ENCODE data around the gene ENTHD1. TPM values are rescaled to one million over a fixed set of nuclear protein-coding genes. Genes with fewer than 3 reads are reported as not detected.

Gene ENTHD1
- total RNA-seq, 1 experiment from 2014 or later, result not detected

DNA sequence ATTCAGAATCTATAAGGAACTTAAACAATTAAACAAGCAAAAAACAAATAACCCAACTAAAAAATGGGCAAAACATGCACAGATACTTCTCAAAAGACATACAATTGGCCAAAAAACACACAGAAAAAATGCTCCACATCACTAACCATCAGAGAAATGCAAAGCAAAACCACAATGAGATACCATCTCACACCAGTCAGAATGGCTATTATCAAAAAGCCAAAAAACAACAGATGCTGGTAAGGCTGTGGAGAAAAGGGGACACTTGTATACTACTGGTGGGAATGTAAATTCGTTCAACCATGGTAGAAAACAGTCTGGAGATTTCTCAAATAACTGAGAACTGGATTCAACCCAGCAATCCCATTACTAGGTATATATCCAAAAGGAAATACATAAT, 24.8 kb downstream of the ENTHD1 start:
- TF ChIP-seq, protein P1, sequence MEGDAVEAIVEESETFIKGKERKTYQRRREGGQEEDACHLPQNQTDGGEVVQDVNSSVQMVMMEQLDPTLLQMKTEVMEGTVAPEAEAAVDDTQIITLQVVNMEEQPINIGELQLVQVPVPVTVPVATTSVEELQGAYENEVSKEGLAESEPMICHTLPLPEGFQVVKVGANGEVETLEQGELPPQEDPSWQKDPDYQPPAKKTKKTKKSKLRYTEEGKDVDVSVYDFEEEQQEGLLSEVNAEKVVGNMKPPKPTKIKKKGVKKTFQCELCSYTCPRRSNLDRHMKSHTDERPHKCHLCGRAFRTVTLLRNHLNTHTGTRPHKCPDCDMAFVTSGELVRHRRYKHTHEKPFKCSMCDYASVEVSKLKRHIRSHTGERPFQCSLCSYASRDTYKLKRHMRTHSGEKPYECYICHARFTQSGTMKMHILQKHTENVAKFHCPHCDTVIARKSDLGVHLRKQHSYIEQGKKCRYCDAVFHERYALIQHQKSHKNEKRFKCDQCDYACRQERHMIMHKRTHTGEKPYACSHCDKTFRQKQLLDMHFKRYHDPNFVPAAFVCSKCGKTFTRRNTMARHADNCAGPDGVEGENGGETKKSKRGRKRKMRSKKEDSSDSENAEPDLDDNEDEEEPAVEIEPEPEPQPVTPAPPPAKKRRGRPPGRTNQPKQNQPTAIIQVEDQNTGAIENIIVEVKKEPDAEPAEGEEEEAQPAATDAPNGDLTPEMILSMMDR (IDR thresholded peaks at IDR 0.05; ENCODE audit: insufficient read depth in 1 of 2, low read depth in 1 of 2, low read length in 1 of 2, severe bottlenecking in 1 of 2, unreplicated experiment in 1 of 2), result no peak
- Mint-ChIP-seq H3K27me3 (ENCODE audit: insufficient read depth, unreplicated experiment) (peaks cover 23% of the 10 kb centered on the region), H3K4me1 (ENCODE audit: low read depth, unreplicated experiment) (no peaks in the 10 kb centered on the region), H3K9me3 (ENCODE audit: unreplicated experiment) (no peaks in the 10 kb centered on the region), H3K36me3 (ENCODE audit: insufficient read depth, unreplicated experiment) (no peaks in the 10 kb centered on the region), H3K4me3 (ENCODE audit: unreplicated experiment) (no peak overlapping the region), H3K27ac (ENCODE audit: unreplicated experiment) (no peak overlapping the region)
- BruUV-seq (replicated peaks), result no TSS peak
- POLR2A ChIA-PET, result no interaction called here
- no peaks in the 10 kb centered on the region for H3K36me3 ChIP-seq (ENCODE audit: control insufficient read depth, insufficient read depth, low read length)
- H3K4me1 ChIP-seq, result no peaks in the 10 kb centered on the region
- no peaks in the 10 kb centered on the region for H3K9me3 ChIP-seq
- H3K27me3 ChIP-seq (replicated peaks; ENCODE audit: control insufficient read depth, insufficient read depth, low read length), result no peaks in the 10 kb centered on the region
- H3K4me3 ChIP-seq (ENCODE audit: low read depth, low read length), result no peak overlapping the region
- CTCF ChIA-PET, result no interaction called here
- intact Hi-C loops (cut with micrococcal nuclease; ENCODE audit: unreplicated experiment), result no loop called here
- DNase-seq, result no peak

DNA sequence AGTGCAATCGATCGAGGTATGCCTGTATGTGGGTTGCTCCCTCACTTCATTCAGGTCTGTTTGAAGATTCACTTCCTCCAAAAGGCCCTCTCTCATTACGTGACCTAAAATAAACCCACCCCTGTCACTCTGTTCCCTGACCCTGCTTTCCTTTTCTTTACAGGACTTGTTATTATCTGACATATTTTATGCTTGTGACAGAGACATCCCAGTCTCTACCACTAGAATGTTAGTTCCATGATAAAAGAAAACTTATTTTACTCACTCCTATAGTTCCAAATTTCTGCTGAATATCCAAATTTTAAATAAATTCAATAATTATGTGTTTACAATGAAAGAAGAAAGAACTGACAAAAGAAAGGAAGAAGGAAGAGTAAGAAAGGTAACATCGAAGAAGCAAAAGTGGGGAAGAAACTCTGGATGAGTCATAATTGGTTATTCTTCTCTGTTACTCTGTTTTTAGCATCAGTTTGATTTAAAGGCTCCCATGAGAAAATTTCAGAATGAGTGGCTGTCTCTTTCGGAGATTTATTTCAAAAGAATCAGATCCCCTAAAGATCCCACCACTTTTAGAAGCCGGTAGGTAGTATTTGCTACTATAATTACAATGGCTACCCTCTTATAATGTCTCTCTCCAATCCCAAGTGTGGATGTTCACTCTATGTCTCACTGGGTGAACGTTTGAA, 33.5 kb downstream of the ENTHD1 start:
- ChIA-PET POLR2A (no interaction called here), CTCF (no interaction called here)
- Mint-ChIP-seq H3K27ac (ENCODE audit: unreplicated experiment) (no peak overlapping the region), H3K36me3 (ENCODE audit: insufficient read depth, unreplicated experiment) (no peaks in the 10 kb centered on the region), H3K9me3 (ENCODE audit: unreplicated experiment) (no peaks in the 10 kb centered on the region), H3K27me3 (ENCODE audit: insufficient read depth, unreplicated experiment) (peaks cover 27% of the 10 kb centered on the region), H3K4me1 (ENCODE audit: low read depth, unreplicated experiment) (no peaks in the 10 kb centered on the region), H3K4me3 (ENCODE audit: unreplicated experiment) (no peak overlapping the region)
- no peak for DNase-seq
- Histone ChIP-seq H3K27me3 (replicated peaks; ENCODE audit: control insufficient read depth, insufficient read depth, low read length) (no peaks in the 10 kb centered on the region), H3K36me3 (ENCODE audit: control insufficient read depth, insufficient read depth, low read length) (no peaks in the 10 kb centered on the region), H3K4me3 (ENCODE audit: low read depth, low read length) (no peak overlapping the region), H3K9me3 (no peaks in the 10 kb centered on the region), H3K4me1 (no peaks in the 10 kb centered on the region)
- TF ChIP-seq, protein P1 (IDR thresholded peaks at IDR 0.05; ENCODE audit: insufficient read depth in 1 of 2, low read depth in 1 of 2, low read length in 1 of 2, severe bottlenecking in 1 of 2, unreplicated experiment in 1 of 2), result no peak
- no TSS peak for BruUV-seq (replicated peaks)
- intact Hi-C loops (cut with micrococcal nuclease; ENCODE audit: unreplicated experiment), result no loop called here

- POLR2A ChIA-PET, result no interaction called here
- TF ChIP-seq, protein P1 (IDR thresholded peaks at IDR 0.05; ENCODE audit: insufficient read depth in 1 of 2, low read depth in 1 of 2, low read length in 1 of 2, severe bottlenecking in 1 of 2, unreplicated experiment in 1 of 2), result no peak
- Histone ChIP-seq H3K36me3 (ENCODE audit: control insufficient read depth, insufficient read depth, low read length) (no peaks in the 10 kb centered on the region), H3K4me1 (no peaks in the 10 kb centered on the region), H3K9me3 (no peaks in the 10 kb centered on the region), H3K4me3 (ENCODE audit: low read depth, low read length) (no peak overlapping the region), H3K27me3 (replicated peaks; ENCODE audit: control insufficient read depth, insufficient read depth, low read length) (no peaks in the 10 kb centered on the region)
- no TSS peak for BruUV-seq (replicated peaks)
- CTCF ChIA-PET, result no interaction called here
- Mint-ChIP-seq H3K36me3 (ENCODE audit: insufficient read depth, unreplicated experiment) (no peaks in the 10 kb centered on the region), H3K9me3 (ENCODE audit: unreplicated experiment) (no peaks in the 10 kb centered on the region), H3K4me3 (ENCODE audit: unreplicated experiment) (no peak overlapping the region), H3K4me1 (ENCODE audit: low read depth, unreplicated experiment) (no peaks in the 10 kb centered on the region), H3K27ac (ENCODE audit: unreplicated experiment) (no peak overlapping the region), H3K27me3 (ENCODE audit: insufficient read depth, unreplicated experiment) (peaks cover 26% of the 10 kb centered on the region)
- DNase-seq, result no peak
- intact Hi-C loops (cut with micrococcal nuclease; ENCODE audit: unreplicated experiment), result no loop called here
Measured at GRCh38 chr22:39856588-39856987, 37.0 kb downstream of the ENTHD1 start.

Data from Caco-2 (cell line).